Right lobe of liver (tissue), 6 donors: ENCODE data around the gene RAB35. TPM values are rescaled to one million over a fixed set of nuclear protein-coding genes. Genes with fewer than 3 reads are reported as not detected.

Experiments used
- ATAC-seq, 4 donors: fragments of 200-7000 bp; cut with Tn5 transposase; one replicate each; pipeline ENCODE4 v1.9.1; 2020; ENCODE audit warnings: mild to moderate bottlenecking in 4 of 4, moderate library complexity in 4 of 4
- DNase-seq, 3 donors: peaks; one replicate each; pipeline ENCODE4 v3.0.0-alpha.2; 2020
- H3K27ac ChIP-seq, 3 donors: fragments of 200-600 bp; one replicate each; pipeline ENCODE4 v1.8.0; 2022
- H3K27me3 ChIP-seq, 2 donors: fragments of 200-600 bp; one replicate each; pipeline ENCODE4 v1.8.0; 2022
- H3K36me3 ChIP-seq, 4 donors: fragments of 200-600 bp; sonication (generic) in 1 of 4; one replicate each; pipeline versions ENCODE4 v1.5.1 to v1.8.0; 2017 to 2022; ENCODE audit warnings: control low read depth in 1 of 4
- H3K4me1 ChIP-seq, 4 donors: fragments of 200-600 bp; sonication (generic) in 1 of 4; one replicate each; pipeline versions ENCODE4 v1.5.1 to v1.8.0; 2017 to 2022; ENCODE audit warnings: control low read depth in 1 of 4
- H3K4me3 ChIP-seq, 3 donors: fragments of 200-600 bp; one replicate each; pipeline ENCODE4 v1.8.0; 2022
- H3K9me3 ChIP-seq, 4 donors: fragments of 200-600 bp; sonication (generic) in 1 of 4; one replicate each; pipeline versions ENCODE4 v1.5.1 to v1.8.0; 2017 to 2022; ENCODE audit warnings: control low read depth in 1 of 4
- CTCF ChIP-seq, 4 donors: fragments of 200-600 bp in 3 of 4; fragments of 450-650 bp in 1 of 4; IDR thresholded peaks; one replicate each; pipeline versions ENCODE4 v1.5.1 to v1.8.0; 2016 to 2022; ENCODE audit warnings: antibody characterized with exemption in 4 of 4, mild to moderate bottlenecking in 2 of 4
- POLR2A ChIP-seq: fragments of 450-650 bp; IDR thresholded peaks from one replicate; pipeline ENCODE4 v1.6.1; 2017; ENCODE audit warnings: antibody characterized with exemption, mild to moderate bottlenecking
- WGBS: methylation state at CpG from one replicate; pipeline ENCODE4 v1.1.6; 2018; ENCODE audit warnings: low coverage, low lambda C conversion rate; ENCODE audit not compliant: insufficient coverage; ENCODE audit errors: missing lambda C conversion rate; 5-methylcytosine and 5-hydroxymethylcytosine counted together
- intact Hi-C, 2 donors: fragments of 100-400 bp; cut with DNase I; formaldehyde crosslinking; loops; one replicate each; pipeline versions ENCODE4 v1.11.2 to v1.14.1; 2022
- total RNA-seq, 6 experiments: library from RNA; depleted of rRNA in 2 of 6; stranded (reverse); fragments of >200 nt in 2 of 6; fragmentation: NEBNext Ultra II Directional in 3 of 6; extraction: Animal tissue kit (Norgen Biotek cat#: 25700) in 3 of 6; gene quantifications; one replicate each; pipeline versions ENCODE4 v1.1.0 to v1.2.4, GENCODE V29; 2016 to 2023
- donor health status: DM: no; HTN: yes; CAD: no.
- donor health status: DM: no; HTN: no; CAD: no.
- donor health status: DM: no; HTN: no; CAD: no.
- donor health status: DM: no; HTN: yes; CAD: no.
- donor health status: DM: no; HTN: yes; CAD: no.

The RAB35 gene
- total RNA-seq, 6 experiments from 2014 or later: 11.7 to 22.1 (median 14.7) TPM

- H3K36me3 ChIP-seq: peaks cover 0 to 19% (median 6%) of the 10 kb centered on the region in 4 donors
Observed at GRCh38 chr12:120092551-120093335, 23.8 kb downstream of the RAB35 start.

GRCh38 chr12:120091371-120092090, 25.0 kb downstream of the RAB35 start:
- Histone ChIP-seq H3K9me3 (no peaks in the 10 kb centered on the region), H3K4me3 (no peak overlapping the region), H3K4me1 (peaks cover 0 to 6% (median 0%) of the 10 kb centered on the region in 4 donors), H3K36me3 (peaks cover 0 to 8% (median 1%) of the 10 kb centered on the region in 4 donors), H3K27ac (no peak overlapping the region), H3K27me3 (no peaks in the 10 kb centered on the region)
- intact Hi-C loops: loop anchor here in 1 of 2 donors (10.0 kb wide), 1 partner anchor 97 kb away; no protein-coding TSS in a partner anchor
- no peak for ATAC-seq
- DNase-seq: peak in 1 of 3 donors; percentile 49
- WGBS: 59% methylated on average over 6 of the region's 12 CpGs
- no peak for TF ChIP-seq CTCF (IDR thresholded peaks at IDR 0.05)
- TF ChIP-seq POLR2A: no peak

More at GRCh38 chr12:120092551-120093335, 23.8 kb downstream of the RAB35 start:
- Histone ChIP-seq H3K4me1 (no peaks in the 10 kb centered on the region), H3K27ac (no peak overlapping the region), H3K9me3 (no peaks in the 10 kb centered on the region), H3K4me3 (no peak overlapping the region), H3K27me3 (no peaks in the 10 kb centered on the region)
- TF ChIP-seq POLR2A (no peak), CTCF (IDR thresholded peaks at IDR 0.05) (peak in 3 of 4 donors; percentile 11 to 33 (median 12))
- peak in 1 of 3 donors; percentile 52 for DNase-seq
- WGBS: no CpG with 5 or more reads among the region's 23 CpGs
- ATAC-seq: peak; percentile 48 to 83 (median 68)
- intact Hi-C loops: loop anchor here in 1 of 2 donors (10.0 kb wide), 1 partner anchor 98 kb away; no protein-coding TSS in a partner anchor

- no peak for DNase-seq
- TF ChIP-seq POLR2A: no peak
- TF ChIP-seq CTCF (IDR thresholded peaks at IDR 0.05): no peak
- Histone ChIP-seq H3K4me1 (peaks cover 0 to 9% (median 0%) of the 10 kb centered on the region in 4 donors), H3K27me3 (no peaks in the 10 kb centered on the region), H3K9me3 (no peaks in the 10 kb centered on the region), H3K27ac (no peak overlapping the region), H3K36me3 (peaks cover 0 to under 1% (median 0%) of the 10 kb centered on the region in 4 donors), H3K4me3 (no peak overlapping the region)
- intact Hi-C loops: loop anchor here in 1 of 2 donors (10.0 kb wide), 1 partner anchor 96 kb away; no protein-coding TSS in a partner anchor
- WGBS: 91% methylated on average over 10 of the region's 19 CpGs
- ATAC-seq: no peak
Observed at GRCh38 chr12:120090626-120091295, 25.8 kb downstream of the RAB35 start.

- ATAC-seq (no peak), DNase-seq (no peak)
- Histone ChIP-seq H3K27ac (no peak overlapping the region), H3K9me3 (no peaks in the 10 kb centered on the region), H3K36me3 (no peaks in the 10 kb centered on the region), H3K27me3 (no peaks in the 10 kb centered on the region), H3K4me3 (no peak overlapping the region), H3K4me1 (peaks cover 0 to 9% (median 0%) of the 10 kb centered on the region in 4 donors)
- intact Hi-C loops: loop anchor here in 1 of 2 donors (10.0 kb wide), 1 partner anchor 95 kb away; no protein-coding TSS in a partner anchor
- no peak for TF ChIP-seq POLR2A
- TF ChIP-seq CTCF (IDR thresholded peaks at IDR 0.05): no peak
- 93% methylated on average over 3 of the region's 3 CpGs for WGBS
Observed at GRCh38 chr12:120090206-120090605, 26.3 kb downstream of the RAB35 start.
